SH-SY5Y (cell line): ENCODE data around the gene TANGO6.

Source experiments
- GATA2 ChIP-seq: IDR thresholded peaks from 2 replicates; pipeline ENCODE4 v1.6.1; 2011; ENCODE audit warnings: mild to moderate bottlenecking, low read depth, low read length
- GATA3 ChIP-seq: IDR thresholded peaks from 2 replicates; pipeline ENCODE4 v1.6.1; 2011; ENCODE audit warnings: low read depth, mild to moderate bottlenecking, low read length, moderate library complexity

GRCh38 chr16:68993885-68994284 is 150.6 kb downstream of the TANGO6 start:
- TF ChIP-seq GATA3 = no peak
- TF ChIP-seq GATA2 = no peak
